SU-DHL-6 (cell line): ENCODE data around the gene MYLK.

Source experiments
- H2AFZ ChIP-seq: fragments of 200-600 bp; sonication (generic); 2 replicates; pipeline ENCODE4 v1.6.1; 2014; ENCODE audit warnings: low read depth, mild to moderate bottlenecking, moderate library complexity, mixed read lengths, antibody characterized with exemption, low read length; ENCODE audit not compliant: severe bottlenecking
- H3F3A ChIP-seq: fragments of 200-600 bp; shearing (Covaris generic); 2 replicates; pipeline ENCODE4 v1.6.0; 2016; ENCODE audit warnings: antibody characterized with exemption, mild to moderate bottlenecking; ENCODE audit not compliant: insufficient read depth
- H3K27ac ChIP-seq: fragments of 200-600 bp; sonication (generic); 2 replicates; pipeline ENCODE4 v1.5.1; 2016; ENCODE audit warnings: low read depth, mild to moderate bottlenecking, low read length, moderate library complexity, mixed read lengths
- H3K27me3 ChIP-seq: fragments of 200-600 bp; sonication (generic), shearing (Covaris generic); 2 replicates; pipeline ENCODE4 v1.6.0; 2014; ENCODE audit warnings: mild to moderate bottlenecking, low read length
- H3K36me3 ChIP-seq: fragments of 200-600 bp; sonication (generic); 2 replicates; pipeline ENCODE4 v1.6.1; 2014; ENCODE audit warnings: mild to moderate bottlenecking, low read length, mixed read lengths
- H3K4me2 ChIP-seq: fragments of 300-600, 200-600 bp; shearing (Covaris generic), sonication (generic); 2 replicates; pipeline ENCODE4 v1.6.0; 2014; ENCODE audit warnings: low read length, low read depth, mild to moderate bottlenecking; ENCODE audit not compliant: poor library complexity, severe bottlenecking
- H3K4me3 ChIP-seq: fragments of 200-600 bp; sonication (generic); 2 replicates; pipeline ENCODE4 v1.5.1; 2014; ENCODE audit warnings: antibody characterized with exemption, low read length, mild to moderate bottlenecking, mixed read lengths; ENCODE audit not compliant: insufficient read depth, poor library complexity, severe bottlenecking
- H3K79me2 ChIP-seq: fragments of 200-600 bp; sonication (generic); 2 replicates; pipeline ENCODE4 v1.6.1; 2014; ENCODE audit warnings: mild to moderate bottlenecking, low read length, moderate library complexity; ENCODE audit not compliant: insufficient read depth
- H3K9ac ChIP-seq: fragments of 200-600 bp; sonication (generic); 2 replicates; pipeline ENCODE4 v1.7.0; 2014; ENCODE audit warnings: mild to moderate bottlenecking, low read length
- H3K9me2 ChIP-seq: fragments of 200-600 bp; sonication (generic); replicated peaks from 2 replicates; pipeline ENCODE4 v1.6.1; 2014; ENCODE audit warnings: low read length; ENCODE audit not compliant: insufficient read depth
- H3K9me3 ChIP-seq: fragments of 200-600 bp; sonication (generic); 2 replicates; pipeline ENCODE4 v1.6.1; 2014; ENCODE audit warnings: low read length, mixed read lengths; ENCODE audit not compliant: insufficient read depth
- H4K20me1 ChIP-seq: fragments of 200-600 bp; sonication (generic); 2 replicates; pipeline ENCODE4 v1.6.1; 2014; ENCODE audit warnings: low read depth, mild to moderate bottlenecking, antibody characterized with exemption, low read length, moderate library complexity, mixed read lengths
- EZH2phosphoT487 ChIP-seq: fragments of 200-600 bp; sonication (generic), shearing (Covaris generic); conservative IDR thresholded peaks from 2 replicates; pipeline ENCODE4 v1.6.1; 2018; ENCODE audit warnings: mild to moderate bottlenecking, antibody characterized with exemption, low read length, moderate library complexity, mixed read lengths
- TF ChIP-seq, protein P1 (sequence below): fragments of 200-600 bp; sonication (generic); IDR thresholded peaks from one replicate; pipeline ENCODE4 v1.5.1; 2017; ENCODE audit warnings: antibody characterized with exemption, mild to moderate bottlenecking, low read length, moderate library complexity; ENCODE audit not compliant: insufficient read depth, poor library complexity, severe bottlenecking

The MYLK gene

GRCh38 chr3:123611082-123611481 is 273.1 kb downstream of the MYLK start:
- Histone ChIP-seq H3K36me3 (no peaks in the 10 kb centered on the region), H3K9me3 (no peaks in the 10 kb centered on the region), H4K20me1 (no peaks in the 10 kb centered on the region), H3K27me3 (no peaks in the 10 kb centered on the region), H2AFZ (no peak overlapping the region), H3K4me2 (no peak overlapping the region), H3K4me3 (no peak overlapping the region), H3K9me2 (no peaks in the 10 kb centered on the region), H3K9ac (no peak overlapping the region), H3K27ac (no peak overlapping the region), H3K79me2 (no peaks in the 10 kb centered on the region), H3F3A (no peaks in the 10 kb centered on the region)
- TF ChIP-seq, protein P1, sequence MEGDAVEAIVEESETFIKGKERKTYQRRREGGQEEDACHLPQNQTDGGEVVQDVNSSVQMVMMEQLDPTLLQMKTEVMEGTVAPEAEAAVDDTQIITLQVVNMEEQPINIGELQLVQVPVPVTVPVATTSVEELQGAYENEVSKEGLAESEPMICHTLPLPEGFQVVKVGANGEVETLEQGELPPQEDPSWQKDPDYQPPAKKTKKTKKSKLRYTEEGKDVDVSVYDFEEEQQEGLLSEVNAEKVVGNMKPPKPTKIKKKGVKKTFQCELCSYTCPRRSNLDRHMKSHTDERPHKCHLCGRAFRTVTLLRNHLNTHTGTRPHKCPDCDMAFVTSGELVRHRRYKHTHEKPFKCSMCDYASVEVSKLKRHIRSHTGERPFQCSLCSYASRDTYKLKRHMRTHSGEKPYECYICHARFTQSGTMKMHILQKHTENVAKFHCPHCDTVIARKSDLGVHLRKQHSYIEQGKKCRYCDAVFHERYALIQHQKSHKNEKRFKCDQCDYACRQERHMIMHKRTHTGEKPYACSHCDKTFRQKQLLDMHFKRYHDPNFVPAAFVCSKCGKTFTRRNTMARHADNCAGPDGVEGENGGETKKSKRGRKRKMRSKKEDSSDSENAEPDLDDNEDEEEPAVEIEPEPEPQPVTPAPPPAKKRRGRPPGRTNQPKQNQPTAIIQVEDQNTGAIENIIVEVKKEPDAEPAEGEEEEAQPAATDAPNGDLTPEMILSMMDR = no peak
- no peak for TF ChIP-seq EZH2phosphoT487

GRCh38 chr3:123610331-123610730 is 273.8 kb downstream of the MYLK start:
- Histone ChIP-seq H3K9me3 (no peaks in the 10 kb centered on the region), H2AFZ (peak overlapping the region; percentile 47), H3K27ac (no peak overlapping the region), H3K4me2 (peak overlapping the region; percentile 10), H3K27me3 (no peaks in the 10 kb centered on the region), H3K79me2 (no peaks in the 10 kb centered on the region), H3K4me3 (no peak overlapping the region), H3K9ac (no peak overlapping the region), H3K36me3 (no peaks in the 10 kb centered on the region), H4K20me1 (no peaks in the 10 kb centered on the region), H3F3A (no peaks in the 10 kb centered on the region), H3K9me2 (no peaks in the 10 kb centered on the region)
- TF ChIP-seq EZH2phosphoT487 = no peak
- TF ChIP-seq, protein P1 = no peak

- no peaks in the 10 kb centered on the region for H3K36me3 ChIP-seq
- no peak overlapping the region for H3K27ac ChIP-seq
These were observed 275.1 kb downstream of the MYLK start for GRCh38 chr3:123609063-123609462.

More at GRCh38 chr3:123609063-123609462, 275.1 kb downstream of the MYLK start:
- Histone ChIP-seq H3K79me2 (no peaks in the 10 kb centered on the region), H3K4me2 (no peak overlapping the region), H3K9me3 (no peaks in the 10 kb centered on the region), H3F3A (no peaks in the 10 kb centered on the region), H3K27me3 (no peaks in the 10 kb centered on the region), H2AFZ (no peak overlapping the region), H4K20me1 (no peaks in the 10 kb centered on the region), H3K9me2 (no peaks in the 10 kb centered on the region), H3K4me3 (no peak overlapping the region), H3K9ac (no peak overlapping the region)
- no peak for TF ChIP-seq EZH2phosphoT487
- TF ChIP-seq, protein P1 = no peak
